Epidermal melanocyte (primary cell): Measurements from ENCODE around the gene GCH1.
"Not testable (repeated sequence)": the region's sequence is repeated elsewhere in the genome, so short reads cannot be mapped to it uniquely, and the experiment has no call there.

Experiments
- DNase-seq: peaks from one replicate; pipeline ENCODE4 v3.0.0; 2011; ENCODE audit warnings: low spot score; ENCODE audit not compliant: insufficient read length

The GCH1 gene

DNA sequence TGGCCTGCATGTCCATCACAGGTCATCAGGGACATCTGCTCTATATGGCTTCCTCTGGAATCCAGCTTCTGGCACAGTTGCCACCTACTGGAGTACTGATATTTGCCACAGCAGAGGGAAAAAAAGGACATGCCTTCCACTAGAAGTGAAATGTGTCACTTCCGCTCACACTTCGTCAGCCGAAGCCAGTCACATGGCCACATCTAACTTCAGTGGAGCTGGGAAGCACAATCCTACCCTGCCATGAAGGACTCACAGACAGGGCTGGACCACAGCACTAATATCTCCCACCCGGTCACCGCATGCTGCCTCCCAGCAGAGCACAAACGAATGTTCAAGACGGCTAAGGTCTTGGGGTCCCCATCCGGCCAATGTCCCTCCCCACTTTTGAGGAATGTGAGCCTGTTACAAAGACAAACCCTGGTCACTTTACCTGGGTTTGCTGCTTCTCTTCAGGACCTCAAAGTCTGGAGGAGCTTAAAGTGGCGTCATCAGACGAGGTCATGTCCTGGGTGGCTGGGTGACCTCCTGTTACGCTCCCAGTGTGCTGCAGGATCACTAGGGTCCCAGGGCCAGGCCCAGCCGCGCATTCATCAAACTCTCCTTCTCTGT, 98.6 kb downstream of the GCH1 start:
- no peak for DNase-seq

DNA sequence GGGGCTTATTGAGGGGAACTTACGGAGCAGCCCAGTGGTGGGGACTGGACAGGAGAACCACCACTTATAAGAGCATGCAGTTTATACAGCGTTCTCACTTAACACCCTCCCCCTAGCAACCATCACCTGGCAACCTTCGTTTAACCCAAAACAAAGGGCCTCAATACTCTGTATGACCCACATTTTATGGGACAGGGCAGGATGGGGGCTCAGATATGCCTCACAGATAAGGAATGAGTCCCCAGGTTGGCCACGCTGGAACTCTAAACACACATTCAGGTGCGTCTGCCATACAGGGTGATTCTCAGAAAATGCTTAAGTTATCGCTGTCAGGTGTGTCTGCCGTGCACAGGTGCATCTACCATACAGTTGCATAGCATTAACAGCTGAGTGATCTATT, 99.2 kb downstream of the GCH1 start:
- no peak for DNase-seq

DNA sequence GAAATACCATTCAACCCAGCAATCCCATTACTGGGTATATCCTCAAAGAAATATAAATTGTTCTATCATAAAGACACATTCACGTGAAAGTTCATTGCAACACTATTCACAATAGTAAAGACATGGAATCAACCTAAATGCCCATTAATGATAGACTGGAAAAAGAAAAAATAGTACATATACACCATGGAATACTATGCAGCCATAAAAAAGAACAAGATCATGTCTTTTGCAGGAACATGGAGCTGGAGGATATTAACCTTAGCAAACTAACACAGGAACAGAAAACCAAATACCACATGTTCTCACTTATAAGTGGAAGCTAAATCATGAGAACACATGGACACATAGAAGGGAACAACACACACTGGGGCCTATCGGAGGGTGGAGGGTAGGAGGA, 101.1 kb downstream of the GCH1 start:
- DNase-seq: not testable (repeated sequence)

DNA sequence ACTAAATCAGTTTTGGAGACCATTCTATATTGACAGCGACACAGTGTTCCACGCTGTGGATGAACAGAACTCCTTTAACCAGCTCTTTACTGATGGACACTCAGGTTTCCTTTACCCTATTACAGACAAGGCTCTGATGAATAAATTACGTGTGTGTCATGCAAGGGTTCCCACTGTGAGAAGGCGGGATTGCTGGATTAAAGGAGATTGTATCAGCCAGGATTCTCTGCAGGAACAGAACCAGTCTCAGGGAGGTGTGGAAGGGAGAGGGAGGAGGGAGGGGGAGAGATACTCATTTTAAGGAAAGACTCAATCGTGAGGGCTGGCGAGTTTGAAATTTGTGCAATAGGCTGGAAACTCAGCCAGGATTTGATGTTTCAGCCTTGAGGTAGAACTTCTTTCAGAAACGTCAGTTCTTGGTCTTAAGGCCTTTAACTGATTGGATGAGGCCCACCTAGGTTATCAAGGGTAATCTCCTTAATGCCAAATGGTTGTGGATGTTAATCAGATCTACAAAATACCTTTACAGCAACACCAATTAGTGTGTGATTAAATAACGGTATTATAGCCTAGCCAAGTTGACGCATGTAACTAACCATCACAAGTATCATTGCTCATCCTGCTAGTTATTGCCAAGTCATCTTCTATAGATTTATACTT, 104.0 kb downstream of the GCH1 start:
- no peak for DNase-seq

DNA sequence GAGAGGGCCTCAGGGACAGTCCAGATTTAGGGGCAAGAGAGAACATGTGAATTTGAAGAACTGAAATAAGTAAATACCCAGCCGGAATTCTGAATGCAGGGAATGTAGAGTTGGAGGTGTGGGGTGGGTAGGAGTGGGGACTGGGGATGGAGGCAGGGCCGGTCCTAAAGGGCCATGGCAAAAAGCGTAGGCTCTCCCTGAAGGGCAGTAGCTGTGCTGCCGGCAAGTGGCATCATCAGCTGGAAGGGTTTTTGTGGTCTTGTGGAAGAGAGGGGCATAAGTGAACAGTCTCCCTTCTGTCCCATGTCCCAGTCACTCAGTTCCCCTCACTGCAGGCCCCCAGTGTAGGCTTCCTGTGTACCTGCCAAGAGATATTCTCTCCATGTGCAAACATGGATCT, 104.6 kb downstream of the GCH1 start:
- DNase-seq: no peak

DNA sequence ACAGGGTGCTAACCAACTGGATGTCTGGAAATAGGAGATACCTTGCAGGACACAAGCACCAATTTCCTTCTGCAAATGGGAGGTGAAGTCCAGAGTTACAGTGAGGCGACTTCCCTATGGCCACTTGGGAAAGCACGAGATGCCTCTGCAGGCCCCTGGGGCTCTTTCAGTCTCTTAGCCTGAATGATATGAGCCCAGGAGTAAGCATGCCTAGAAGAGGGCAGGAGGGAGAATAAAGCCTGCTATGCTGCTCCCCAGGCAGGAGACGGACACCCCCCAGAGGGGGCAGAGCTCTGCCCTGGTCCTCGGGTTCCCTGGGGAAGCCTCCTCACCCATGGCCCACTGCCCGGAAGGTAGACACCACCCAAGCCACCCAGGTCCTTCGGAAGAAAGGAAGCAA, 105.1 kb downstream of the GCH1 start:
- no peak for DNase-seq

DNA sequence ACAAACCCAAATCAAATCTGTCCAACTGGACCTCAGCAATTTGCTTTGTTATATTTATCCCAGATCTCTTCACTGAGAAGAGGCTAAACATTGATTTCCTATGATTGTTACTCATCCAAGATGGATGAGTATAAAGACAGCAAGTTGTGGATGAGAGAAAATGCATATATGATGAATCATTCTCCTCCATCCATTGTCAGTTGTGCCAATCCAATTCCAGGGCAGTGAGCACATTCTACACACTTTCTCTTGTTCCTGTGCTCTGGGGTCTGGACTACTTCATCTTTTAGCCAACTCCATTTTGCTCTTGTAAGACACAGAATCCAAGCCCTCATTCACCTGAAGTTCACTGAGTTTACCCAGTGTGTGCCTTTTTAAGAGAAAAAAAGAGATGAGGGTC, 105.7 kb downstream of the GCH1 start:
- no peak for DNase-seq

DNA sequence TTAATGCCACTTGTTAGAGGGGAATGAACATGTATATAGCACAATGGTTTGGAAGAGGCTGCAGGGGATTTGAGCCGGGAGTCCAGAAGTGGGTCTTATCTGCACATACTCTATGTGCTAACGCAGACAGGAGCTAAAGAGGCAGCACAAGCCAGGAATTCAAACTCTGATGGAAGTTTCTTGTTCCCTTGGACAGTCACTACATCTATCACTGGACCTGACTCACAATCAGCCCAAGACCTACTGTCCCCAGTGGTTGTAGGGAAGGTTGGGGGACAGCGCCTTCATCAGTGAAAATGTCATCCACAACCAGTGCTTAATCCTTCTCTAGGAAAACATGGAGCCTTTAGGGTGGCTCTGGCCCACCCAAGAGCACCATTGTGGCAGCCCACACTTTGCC, 107.8 kb downstream of the GCH1 start:
- no peak for DNase-seq

DNA sequence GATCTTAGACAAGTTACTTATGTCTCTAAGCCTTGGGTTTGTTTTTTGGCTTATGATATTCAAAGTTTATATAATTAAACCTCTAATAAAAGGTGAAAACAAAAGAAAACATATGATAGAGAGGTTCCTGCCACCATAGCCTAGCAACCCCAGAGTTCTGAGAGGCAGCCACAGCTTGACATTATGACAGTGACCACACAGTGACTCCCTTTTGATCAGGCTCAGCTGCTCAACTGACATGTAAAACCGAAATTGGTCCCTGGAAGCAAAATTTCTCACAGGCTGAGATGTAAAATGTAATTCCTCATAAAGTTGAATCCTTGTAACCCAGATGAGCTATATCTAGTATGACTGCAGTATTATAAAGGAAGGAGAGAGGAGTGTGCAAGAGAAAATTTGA, 108.5 kb downstream of the GCH1 start:
- no peak for DNase-seq

DNA sequence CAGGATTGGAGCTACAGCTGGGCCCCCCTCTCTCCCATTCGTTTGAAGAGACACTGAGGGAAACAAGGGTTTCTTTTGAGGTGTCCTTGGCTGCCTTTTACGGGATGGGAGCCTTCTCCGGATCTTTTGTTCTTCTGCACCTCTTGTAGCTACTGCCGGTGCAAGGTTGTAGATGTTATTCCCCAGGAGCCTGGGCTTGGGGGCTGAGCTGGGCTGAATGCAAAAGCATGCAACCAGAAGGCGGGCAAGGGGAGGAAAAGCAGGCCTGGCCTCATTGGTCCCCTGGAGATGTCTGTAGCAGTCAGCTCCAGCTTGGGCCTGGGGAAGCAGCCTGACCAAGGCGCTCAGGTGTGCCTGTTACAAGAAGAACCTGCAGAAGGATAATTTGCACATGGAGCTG, 110.3 kb downstream of the GCH1 start:
- DNase-seq: no peak
